HCT116 (cell line): ENCODE data around the gene RPE65. TPM values are rescaled to one million over a fixed set of nuclear protein-coding genes. Genes with fewer than 3 reads are reported as not detected.

Experiments used
- ATAC-seq: fragments of 200-7000 bp; cut with Tn5 transposase; 2 replicates; pipeline ENCODE4 v1.9.1; 2020; ENCODE audit warnings: mild to moderate bottlenecking, moderate library complexity
- BruUV-seq: library from RNA; stranded (reverse); fragments of 400-500 nt; replicated peaks from 2 replicates; lab custom pipeline; 2021; lab: Mats Ljungman, UMichigan
- CTCF ChIA-PET: fragments of 300-600 bp; sonication (Branson Sonifier 250); formaldehyde crosslinking; loops from one replicate; lab custom pipeline; 2021; ENCODE audit warnings: antibody characterized with exemption; lab: Charles Lee
- POLR2A ChIA-PET: fragments of 300-600, 350-600 bp; sonication (Branson Sonifier 250); formaldehyde crosslinking; loops from one replicate; lab custom pipeline; 2021; ENCODE audit warnings: antibody characterized with exemption; lab: Charles Lee
- RAD21 ChIA-PET, 2 experiments: fragments of 300-600 bp; sonication (Branson Sonifier 250); formaldehyde crosslinking; loops; one replicate each; lab custom pipeline; 2023; ENCODE audit warnings: low total read pairs in 2 of 2; ENCODE audit not compliant: uncharacterized antibody in 2 of 2, unreplicated experiment in 2 of 2, low non-redundant PET in 1 of 2; lab: Charles Lee
- DNase-seq: peaks from one replicate; pipeline ENCODE4 v3.0.0-alpha.2; 2010; ENCODE audit warnings: low read depth, low spot score
- H2AFZ ChIP-seq: fragments of 200-600 bp; shearing (Covaris generic), sonication (generic); 2 replicates; pipeline ENCODE4 v1.6.1; 2017; ENCODE audit warnings: low read depth, mixed run types, mixed read lengths, antibody characterized with exemption, low read length; ENCODE audit not compliant: poor library complexity, severe bottlenecking
- H3K27ac ChIP-seq: 2 replicates; pipeline ENCODE4 v1.5.1; 2012; ENCODE audit warnings: low read depth, low read length
- H3K27me3 ChIP-seq: fragments of 200-600 bp; sonication (generic); 2 replicates; pipeline ENCODE4 v1.6.1; 2016; ENCODE audit warnings: mixed run types, low read length, mixed read lengths; ENCODE audit not compliant: insufficient read depth
- H3K36me3 ChIP-seq, 2 experiments: fragments of 200-500 bp in 1 of 2; fragments of 200-600 bp in 1 of 2; sonication (Bioruptor generic) in 1 of 2; sonication (generic) in 1 of 2; 2 replicates each; pipeline versions ENCODE4 v1.5.1 to v1.6.1; 2014 to 2016; ENCODE audit warnings: low read length in 2 of 2, inconsistent platforms in 1 of 2, mixed read lengths in 1 of 2, mixed run types in 1 of 2; ENCODE audit not compliant: insufficient read depth in 2 of 2, control insufficient read depth in 1 of 2
- H3K4me1 ChIP-seq, 2 experiments: fragments of 200-600 bp in 1 of 2; sonication (generic) in 1 of 2; 2 replicates each; pipeline versions ENCODE4 v1.5.1 to v1.6.1; 2012 to 2017; ENCODE audit warnings: low read length in 2 of 2, inconsistent platforms in 1 of 2, mild to moderate bottlenecking in 1 of 2, mixed read lengths in 1 of 2, mixed run types in 1 of 2, moderate library complexity in 1 of 2; ENCODE audit not compliant: insufficient read depth in 2 of 2, control insufficient read depth in 1 of 2
- H3K4me2 ChIP-seq: fragments of 200-600 bp; sonication (generic); 2 replicates; pipeline ENCODE4 v1.6.1; 2017; ENCODE audit warnings: mixed run types, low read length, mixed read lengths
- H3K4me3 ChIP-seq, 2 experiments: fragments of 200-600 bp in 1 of 2; sonication (generic) in 1 of 2; replicated peaks in 1 of 2; 2 replicates each; pipeline ENCODE4 v1.5.1; 2011 to 2016; ENCODE audit warnings: low read length in 2 of 2, control low read depth in 1 of 2, low read depth in 1 of 2, mild to moderate bottlenecking in 1 of 2, mixed read lengths in 1 of 2, mixed run types in 1 of 2
- H3K79me2 ChIP-seq: fragments of 200-600 bp; sonication (generic); 2 replicates; pipeline ENCODE4 v1.6.1; 2017; ENCODE audit warnings: mild to moderate bottlenecking, mixed run types, low read length, moderate library complexity, mixed read lengths; ENCODE audit not compliant: insufficient read depth
- H3K9ac ChIP-seq: fragments of 200-600 bp; sonication (generic); 2 replicates; pipeline ENCODE4 v1.6.1; 2016; ENCODE audit warnings: low read length, mixed read lengths
- H3K9me2 ChIP-seq: fragments of 200-600 bp; sonication (generic), shearing (Covaris generic); 2 replicates; pipeline ENCODE4 v1.6.1; 2017; ENCODE audit warnings: mixed run types, mild to moderate bottlenecking, moderate library complexity; ENCODE audit not compliant: insufficient read depth
- H3K9me3 ChIP-seq, 2 experiments: fragments of 200-500 bp in 1 of 2; fragments of 200-600 bp in 1 of 2; sonication (Bioruptor generic) in 1 of 2; sonication (generic) in 1 of 2; 2 replicates each; pipeline ENCODE4 v1.6.1; 2014 to 2017; ENCODE audit warnings: low read length in 2 of 2, mixed read lengths in 2 of 2, inconsistent platforms in 1 of 2, low read depth in 1 of 2, mild to moderate bottlenecking in 1 of 2, mixed run types in 1 of 2, moderate library complexity in 1 of 2; ENCODE audit not compliant: control insufficient read depth in 1 of 2, insufficient read depth in 1 of 2
- H4K20me1 ChIP-seq: fragments of 200-600 bp; sonication (generic), shearing (Covaris generic); 2 replicates; pipeline ENCODE4 v1.6.1; 2017; ENCODE audit warnings: mixed run types, mild to moderate bottlenecking, moderate library complexity; ENCODE audit not compliant: insufficient read depth
- CBX3 ChIP-seq: IDR thresholded peaks from 2 replicates; pipeline ENCODE4 v1.6.1; 2012; ENCODE audit warnings: low read depth
- EGR1 ChIP-seq: IDR thresholded peaks from 2 replicates; pipeline ENCODE4 v1.6.1; 2012; ENCODE audit warnings: low read depth
- ELF1 ChIP-seq: IDR thresholded peaks from 2 replicates; pipeline ENCODE4 v1.6.1; 2012; ENCODE audit warnings: low read depth, borderline replicate concordance
- EZH2 ChIP-seq: fragments of 200-600 bp; sonication (generic); IDR thresholded peaks from 2 replicates; pipeline ENCODE4 v1.6.1; 2017; ENCODE audit warnings: antibody characterized with exemption, mixed run types
- FOSL1 ChIP-seq: IDR thresholded peaks from 2 replicates; pipeline ENCODE4 v1.6.1; 2012; ENCODE audit warnings: low read depth
- RAD21 ChIP-seq: IDR thresholded peaks from 2 replicates; pipeline ENCODE4 v1.6.1; 2012; ENCODE audit warnings: low read depth, mild to moderate bottlenecking
- SIN3A ChIP-seq: IDR thresholded peaks from 2 replicates; pipeline ENCODE4 v1.6.1; 2012; ENCODE audit warnings: low read depth
- YY1 ChIP-seq: IDR thresholded peaks from 2 replicates; pipeline ENCODE4 v1.6.1; 2011; ENCODE audit warnings: low read length, low read depth, moderate library complexity, mild to moderate bottlenecking; ENCODE audit not compliant: insufficient replicate concordance; ENCODE audit errors: extremely low read depth
- ZNF274 ChIP-seq: fragments of 200-500 bp; sonication (Bioruptor generic); IDR thresholded peaks from 2 replicates; pipeline ENCODE4 v1.6.1; 2014; ENCODE audit warnings: mild to moderate bottlenecking, low read depth, low read length, inconsistent platforms
- intact Hi-C: fragments of 100-400 bp; cut with micrococcal nuclease; formaldehyde crosslinking; loops from 2 replicates; pipeline ENCODE4 v1.10.0; 2022
- total RNA-seq: library from RNA; stranded (reverse); gene quantifications from one replicate; pipeline ENCODE4 v1.2.1, GENCODE V29; 2021; ENCODE audit not compliant: unreplicated experiment
- TF ChIP-seq, protein P1 (sequence below), 3 experiments: fragments of 200-600 bp in 1 of 3; sonication (generic) in 1 of 3; IDR thresholded peaks in 2 of 3; conservative IDR thresholded peaks in 1 of 3; 2 replicates each; pipeline ENCODE4 v1.5.1; 2012 to 2017; ENCODE audit warnings: low read depth in 2 of 3, low read length in 2 of 3, antibody characterized with exemption in 1 of 3, borderline replicate concordance in 1 of 3, control low read depth in 1 of 3, mild to moderate bottlenecking in 1 of 3, mixed read lengths in 1 of 3, mixed run types in 1 of 3, moderate library complexity in 1 of 3; ENCODE audit not compliant: insufficient read depth in 1 of 3
- TF ChIP-seq, protein P2 (sequence below): IDR thresholded peaks from 2 replicates; pipeline ENCODE4 v1.6.1; 2012
- TF ChIP-seq, protein P3 (sequence below): IDR thresholded peaks from 2 replicates; pipeline ENCODE4 v1.6.1; 2011; ENCODE audit warnings: mild to moderate bottlenecking, low read length, moderate library complexity; ENCODE audit not compliant: insufficient replicate concordance; ENCODE audit errors: extremely low read depth
- TF ChIP-seq, protein P4 (sequence below): IDR thresholded peaks from 2 replicates; pipeline ENCODE4 v1.6.1; 2012

RPE65 gene
- total RNA-seq, 1 experiment from 2014 or later: not detected

DNA sequence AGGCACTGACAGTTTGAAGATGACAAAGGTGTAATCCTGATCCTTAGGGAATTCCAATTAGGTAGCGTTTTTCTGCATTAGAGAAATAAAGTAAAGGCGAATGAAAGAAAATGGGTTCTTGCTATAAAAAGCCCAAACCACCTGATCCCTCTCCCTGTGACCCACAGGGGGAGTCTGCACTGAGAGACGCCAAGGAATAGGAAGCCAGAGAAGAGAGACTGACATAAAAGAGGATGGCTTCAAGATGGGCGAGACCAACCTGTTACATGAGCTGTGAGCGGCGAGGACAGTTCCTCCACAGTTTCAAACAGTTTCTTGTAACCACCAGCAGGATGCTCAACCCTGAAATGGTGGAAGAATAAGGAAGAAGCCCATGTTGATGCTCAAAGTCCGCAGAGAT lies 1.4 kb downstream of the RPE65 start:
- H3K79me2 ChIP-seq: no peaks in the 10 kb centered on the region; the same call in 1 of the 2 replicates
- H3K27ac ChIP-seq: no peak overlapping the region
- no TSS peak for BruUV-seq
- H3K9ac ChIP-seq: no peak overlapping the region
- no peaks in the 10 kb centered on the region for H3K27me3 ChIP-seq
- CTCF ChIA-PET: no interaction called here
- H3K36me3 ChIP-seq: peaks cover 6 to 28% of the 10 kb centered on the region in 2 experiments; a peak in 3 of 4 replicates
- H3K4me3 ChIP-seq: no peak overlapping the region
- H2AFZ ChIP-seq: no peak overlapping the region
- RAD21 ChIA-PET: no interaction called here
- ATAC-seq (peak; percentile 45; the same call in 1 of the 2 replicates), DNase-seq (no peak)
- H3K9me3 ChIP-seq: no peaks in the 10 kb centered on the region
- no peaks in the 10 kb centered on the region for H3K9me2 ChIP-seq
- peaks cover 4% of the 10 kb centered on the region; the same call in 1 of the 2 replicates for H4K20me1 ChIP-seq
- POLR2A ChIA-PET: no interaction called here
- H3K4me1 ChIP-seq: peaks cover under 1 to 1% of the 10 kb centered on the region in 2 experiments; a peak in 1 of 4 replicates
- intact Hi-C loops: loop anchor here (10.0 kb wide), 1 partner anchor 594 kb away; no protein-coding TSS in a partner anchor
- TF ChIP-seq, protein P1, sequence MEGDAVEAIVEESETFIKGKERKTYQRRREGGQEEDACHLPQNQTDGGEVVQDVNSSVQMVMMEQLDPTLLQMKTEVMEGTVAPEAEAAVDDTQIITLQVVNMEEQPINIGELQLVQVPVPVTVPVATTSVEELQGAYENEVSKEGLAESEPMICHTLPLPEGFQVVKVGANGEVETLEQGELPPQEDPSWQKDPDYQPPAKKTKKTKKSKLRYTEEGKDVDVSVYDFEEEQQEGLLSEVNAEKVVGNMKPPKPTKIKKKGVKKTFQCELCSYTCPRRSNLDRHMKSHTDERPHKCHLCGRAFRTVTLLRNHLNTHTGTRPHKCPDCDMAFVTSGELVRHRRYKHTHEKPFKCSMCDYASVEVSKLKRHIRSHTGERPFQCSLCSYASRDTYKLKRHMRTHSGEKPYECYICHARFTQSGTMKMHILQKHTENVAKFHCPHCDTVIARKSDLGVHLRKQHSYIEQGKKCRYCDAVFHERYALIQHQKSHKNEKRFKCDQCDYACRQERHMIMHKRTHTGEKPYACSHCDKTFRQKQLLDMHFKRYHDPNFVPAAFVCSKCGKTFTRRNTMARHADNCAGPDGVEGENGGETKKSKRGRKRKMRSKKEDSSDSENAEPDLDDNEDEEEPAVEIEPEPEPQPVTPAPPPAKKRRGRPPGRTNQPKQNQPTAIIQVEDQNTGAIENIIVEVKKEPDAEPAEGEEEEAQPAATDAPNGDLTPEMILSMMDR (IDR thresholded peaks at IDR 0.05 in 2 of 3, conservative IDR thresholded peaks at IDR 0.05 in 1 of 3; ENCODE audit: borderline replicate concordance in 1 of 3, insufficient read depth in 1 of 3, low read depth in 2 of 3, low read length in 2 of 3): peak in 1 of 3 experiments; percentile 9; a peak in 1 of 6 replicates
- TF ChIP-seq EZH2: no peak
- no peak overlapping the region for H3K4me2 ChIP-seq

DNA sequence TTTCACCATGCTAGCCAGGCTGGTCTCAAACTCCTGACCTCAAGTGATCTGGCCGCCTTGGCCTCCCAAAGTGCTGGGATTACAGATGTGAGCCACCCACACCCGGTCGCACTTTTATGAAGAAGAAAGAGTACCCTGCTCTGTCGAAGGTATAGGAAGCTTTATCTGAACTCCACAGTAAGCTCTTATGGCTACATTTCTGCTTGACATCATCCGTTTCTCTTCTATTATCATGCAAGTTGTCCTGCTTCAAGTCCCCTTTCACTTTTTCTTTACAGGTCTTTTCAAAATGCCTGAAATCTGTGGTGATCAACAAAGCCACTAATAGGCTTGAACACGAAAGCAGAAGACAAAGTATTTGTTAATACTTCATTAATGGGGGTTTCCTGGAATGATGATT lies 4.0 kb downstream of the RPE65 start:
- no peak overlapping the region for H3K4me2 ChIP-seq
- no peaks in the 10 kb centered on the region; the same call in 1 of the 2 replicates for H3K79me2 ChIP-seq
- H3K27ac ChIP-seq: no peak overlapping the region
- no peaks in the 10 kb centered on the region for H3K9me3 ChIP-seq
- DNase-seq (no peak), ATAC-seq (no peak)
- CTCF ChIA-PET: no interaction called here
- H2AFZ ChIP-seq: no peak overlapping the region
- H3K4me1 ChIP-seq: peaks cover 2 to 12% of the 10 kb centered on the region in 2 experiments; a peak in 2 of 4 replicates
- peaks cover 6 to 30% of the 10 kb centered on the region in 2 experiments; a peak in 3 of 4 replicates for H3K36me3 ChIP-seq
- H3K9ac ChIP-seq: no peak overlapping the region
- intact Hi-C loops: loop anchor here (10.0 kb wide), 1 partner anchor 591 kb away; no protein-coding TSS in a partner anchor
- RAD21 ChIA-PET: no interaction called here
- no TSS peak for BruUV-seq
- H3K4me3 ChIP-seq: no peak overlapping the region
- H3K9me2 ChIP-seq: no peaks in the 10 kb centered on the region
- peaks cover 4% of the 10 kb centered on the region; the same call in 1 of the 2 replicates for H4K20me1 ChIP-seq
- no peaks in the 10 kb centered on the region for H3K27me3 ChIP-seq
- POLR2A ChIA-PET: no interaction called here
- TF ChIP-seq, protein P2, sequence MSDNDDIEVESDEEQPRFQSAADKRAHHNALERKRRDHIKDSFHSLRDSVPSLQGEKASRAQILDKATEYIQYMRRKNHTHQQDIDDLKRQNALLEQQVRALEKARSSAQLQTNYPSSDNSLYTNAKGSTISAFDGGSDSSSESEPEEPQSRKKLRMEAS: no peak
- TF ChIP-seq EGR1 (no peak), FOSL1 (no peak), RAD21 (no peak), ELF1 (no peak), CBX3 (no peak), YY1 (no peak), SIN3A (no peak), ZNF274 (no peak)
- TF ChIP-seq, protein P3, sequence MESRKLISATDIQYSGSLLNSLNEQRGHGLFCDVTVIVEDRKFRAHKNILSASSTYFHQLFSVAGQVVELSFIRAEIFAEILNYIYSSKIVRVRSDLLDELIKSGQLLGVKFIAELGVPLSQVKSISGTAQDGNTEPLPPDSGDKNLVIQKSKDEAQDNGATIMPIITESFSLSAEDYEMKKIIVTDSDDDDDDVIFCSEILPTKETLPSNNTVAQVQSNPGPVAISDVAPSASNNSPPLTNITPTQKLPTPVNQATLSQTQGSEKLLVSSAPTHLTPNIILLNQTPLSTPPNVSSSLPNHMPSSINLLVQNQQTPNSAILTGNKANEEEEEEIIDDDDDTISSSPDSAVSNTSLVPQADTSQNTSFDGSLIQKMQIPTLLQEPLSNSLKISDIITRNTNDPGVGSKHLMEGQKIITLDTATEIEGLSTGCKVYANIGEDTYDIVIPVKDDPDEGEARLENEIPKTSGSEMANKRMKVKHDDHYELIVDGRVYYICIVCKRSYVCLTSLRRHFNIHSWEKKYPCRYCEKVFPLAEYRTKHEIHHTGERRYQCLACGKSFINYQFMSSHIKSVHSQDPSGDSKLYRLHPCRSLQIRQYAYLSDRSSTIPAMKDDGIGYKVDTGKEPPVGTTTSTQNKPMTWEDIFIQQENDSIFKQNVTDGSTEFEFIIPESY: no peak
- TF ChIP-seq, protein P4, sequence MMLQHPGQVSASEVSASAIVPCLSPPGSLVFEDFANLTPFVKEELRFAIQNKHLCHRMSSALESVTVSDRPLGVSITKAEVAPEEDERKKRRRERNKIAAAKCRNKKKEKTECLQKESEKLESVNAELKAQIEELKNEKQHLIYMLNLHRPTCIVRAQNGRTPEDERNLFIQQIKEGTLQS: no peak
